Loucy (cell line): ENCODE results near the gene CYP4A22.

ENCODE experiments used
- CTCF ChIP-seq: fragments of 200-600 bp; sonication (generic); conservative IDR thresholded peaks from 2 replicates; pipeline ENCODE4 v1.5.1; 2014; ENCODE audit warnings: mild to moderate bottlenecking, antibody characterized with exemption, low read length
- EZH2phosphoT487 ChIP-seq: fragments of 200-600 bp; IDR thresholded peaks from 2 replicates; pipeline ENCODE4 v1.6.1; 2018; ENCODE audit warnings: antibody characterized with exemption, mild to moderate bottlenecking, moderate library complexity, borderline replicate concordance

GRCh38 chr1:47186267-47187185 is 49.3 kb downstream of the CYP4A22 start:
- TF ChIP-seq EZH2phosphoT487 (no peak), CTCF (no peak)
